Mesenchymal stem cell (in vitro differentiated cells and primary cell): ENCODE results near the gene DKC1.

Experiments used
- DNase-seq: peaks from one replicate; pipeline ENCODE4 v3.0.0-alpha.2; 2013
- H2AFZ ChIP-seq: one replicate; pipeline ENCODE4 v1.6.1; 2013; ENCODE audit warnings: low read depth, mild to moderate bottlenecking, control low read depth, inconsistent platforms, low read length, moderate library complexity
- H2AK5ac ChIP-seq: 2 replicates; pipeline ENCODE4 v1.6.1; 2013; ENCODE audit warnings: low read length, moderate library complexity, mild to moderate bottlenecking, inconsistent platforms; ENCODE audit not compliant: severe bottlenecking
- H2BK120ac ChIP-seq: one replicate; pipeline ENCODE4 v1.6.1; 2013; ENCODE audit warnings: low read depth, mild to moderate bottlenecking, inconsistent platforms, low read length, moderate library complexity
- H2BK12ac ChIP-seq, 2 experiments: one replicate each; pipeline ENCODE4 v1.6.1; 2013; ENCODE audit warnings: inconsistent platforms in 2 of 2, low read length in 2 of 2, mild to moderate bottlenecking in 2 of 2, moderate library complexity in 2 of 2, control low read depth in 1 of 2
- H2BK15ac ChIP-seq: one replicate; pipeline ENCODE4 v1.6.1; 2013; ENCODE audit warnings: mild to moderate bottlenecking, low read depth, inconsistent platforms; ENCODE audit not compliant: poor library complexity, severe bottlenecking
- H2BK5ac ChIP-seq: 2 replicates; pipeline ENCODE4 v1.6.1; 2013; ENCODE audit warnings: low read depth, mild to moderate bottlenecking, low read length, control low read depth, inconsistent platforms; ENCODE audit not compliant: poor library complexity, severe bottlenecking
- H3K14ac ChIP-seq, 2 experiments: one replicate each; pipeline ENCODE4 v1.6.1; 2013; ENCODE audit warnings: inconsistent platforms in 2 of 2, low read length in 2 of 2, control low read depth in 1 of 2, mild to moderate bottlenecking in 1 of 2, moderate library complexity in 1 of 2
- H3K18ac ChIP-seq, 2 experiments: one replicate each; pipeline ENCODE4 v1.6.1; 2013; ENCODE audit warnings: inconsistent platforms in 2 of 2, low read length in 2 of 2, control low read depth in 1 of 2, low read depth in 1 of 2, mild to moderate bottlenecking in 1 of 2
- H3K23ac ChIP-seq, 2 experiments: one replicate each; pipeline ENCODE4 v1.6.1; 2013; ENCODE audit warnings: inconsistent platforms in 2 of 2, low read length in 2 of 2, mild to moderate bottlenecking in 2 of 2, moderate library complexity in 2 of 2, control low read depth in 1 of 2
- H3K27ac ChIP-seq: 2 replicates; pipeline ENCODE4 v1.5.1; 2013; ENCODE audit warnings: mild to moderate bottlenecking, moderate library complexity, low read length, control low read depth, inconsistent platforms; ENCODE audit not compliant: poor library complexity, severe bottlenecking
- H3K27me3 ChIP-seq, 2 experiments: 2 replicates each; pipeline versions ENCODE4 v1.6.1 to v1.7.0; 2013; ENCODE audit warnings: low read length in 2 of 2, mild to moderate bottlenecking in 2 of 2, moderate library complexity in 2 of 2, control low read depth in 1 of 2, inconsistent platforms in 1 of 2; ENCODE audit not compliant: control insufficient read depth in 1 of 2, insufficient read depth in 1 of 2
- H3K36me3 ChIP-seq, 2 experiments: 2 replicates each; pipeline versions ENCODE4 v1.6.1 to v1.7.0; 2013; ENCODE audit warnings: low read length in 2 of 2, control low read depth in 1 of 2, inconsistent platforms in 1 of 2, low read depth in 1 of 2, mild to moderate bottlenecking in 1 of 2; ENCODE audit not compliant: insufficient read depth in 2 of 2, control insufficient read depth in 1 of 2
- H3K4ac ChIP-seq, 2 experiments: one replicate each; pipeline ENCODE4 v1.6.1; 2013; ENCODE audit warnings: inconsistent platforms in 2 of 2, low read length in 2 of 2, mild to moderate bottlenecking in 2 of 2, moderate library complexity in 2 of 2, control low read depth in 1 of 2, low read depth in 1 of 2
- H3K4me1 ChIP-seq: 2 replicates; pipeline ENCODE4 v1.6.1; 2013; ENCODE audit warnings: low read depth, low read length, control low read depth; ENCODE audit not compliant: control insufficient read depth, insufficient read depth
- H3K4me2 ChIP-seq: 2 replicates; pipeline ENCODE4 v1.6.1; 2013; ENCODE audit warnings: low read length, mild to moderate bottlenecking, inconsistent platforms; ENCODE audit not compliant: poor library complexity, severe bottlenecking
- H3K4me3 ChIP-seq, 2 experiments: 2 replicates each; pipeline versions ENCODE4 v1.5.1 to v1.7.0; 2013; ENCODE audit warnings: low read length in 2 of 2, mild to moderate bottlenecking in 2 of 2, control low read depth in 1 of 2, low read depth in 1 of 2; ENCODE audit not compliant: insufficient read depth in 1 of 2
- H3K79me1 ChIP-seq: replicated peaks from 2 replicates; pipeline ENCODE4 v1.6.1; 2013; ENCODE audit warnings: mild to moderate bottlenecking, control low read depth, low read length, inconsistent platforms; ENCODE audit not compliant: poor library complexity, severe bottlenecking
- H3K9ac ChIP-seq: 2 replicates; pipeline ENCODE4 v1.7.0; 2013; ENCODE audit warnings: mild to moderate bottlenecking, low read length, moderate library complexity
- H3K9me3 ChIP-seq: 2 replicates; pipeline ENCODE4 v1.7.0; 2013; ENCODE audit warnings: mild to moderate bottlenecking, low read length; ENCODE audit not compliant: control insufficient read depth
- H4K8ac ChIP-seq: one replicate; pipeline ENCODE4 v1.6.1; 2013; ENCODE audit warnings: inconsistent platforms, mild to moderate bottlenecking, low read length, moderate library complexity
- H4K91ac ChIP-seq: one replicate; pipeline ENCODE4 v1.6.1; 2013; ENCODE audit warnings: mild to moderate bottlenecking, low read length, inconsistent platforms
- WGBS: methylation state at CpG from one replicate; pipeline ENCODE4 v1.1.7; 2013; ENCODE audit warnings: mixed read lengths; 5-methylcytosine and 5-hydroxymethylcytosine counted together

DKC1 gene

GRCh38 chrX:154793084-154793795 is 30.6 kb downstream of the DKC1 start:
- H3K4me2 ChIP-seq, result no peak overlapping the region
- no peak overlapping the region for H2BK120ac ChIP-seq
- no peak overlapping the region for H2AFZ ChIP-seq
- H3K4me3 ChIP-seq, result no peak overlapping the region
- H3K27me3 ChIP-seq, result no peaks in the 10 kb centered on the region
- peaks cover 3% of the 10 kb centered on the region for H3K4me1 ChIP-seq
- no peak overlapping the region for H3K23ac ChIP-seq
- H2BK12ac ChIP-seq, result no peak overlapping the region
- 97% methylated on average over 6 of the region's 7 CpGs for WGBS
- H3K18ac ChIP-seq, result no peak overlapping the region
- H3K79me1 ChIP-seq, result no peaks in the 10 kb centered on the region
- no peak overlapping the region for H3K27ac ChIP-seq
- H4K8ac ChIP-seq, result no peak overlapping the region
- H2BK5ac ChIP-seq, result no peak overlapping the region
- H2BK15ac ChIP-seq, result no peak overlapping the region
- H2AK5ac ChIP-seq, result no peak overlapping the region
- DNase-seq, result no peak
- no peak overlapping the region for H3K4ac ChIP-seq
- no peak overlapping the region for H3K9ac ChIP-seq
- H4K91ac ChIP-seq, result no peak overlapping the region
- no peaks in the 10 kb centered on the region for H3K36me3 ChIP-seq
- no peak overlapping the region for H3K14ac ChIP-seq
- H3K9me3 ChIP-seq, result no peaks in the 10 kb centered on the region

DNA sequence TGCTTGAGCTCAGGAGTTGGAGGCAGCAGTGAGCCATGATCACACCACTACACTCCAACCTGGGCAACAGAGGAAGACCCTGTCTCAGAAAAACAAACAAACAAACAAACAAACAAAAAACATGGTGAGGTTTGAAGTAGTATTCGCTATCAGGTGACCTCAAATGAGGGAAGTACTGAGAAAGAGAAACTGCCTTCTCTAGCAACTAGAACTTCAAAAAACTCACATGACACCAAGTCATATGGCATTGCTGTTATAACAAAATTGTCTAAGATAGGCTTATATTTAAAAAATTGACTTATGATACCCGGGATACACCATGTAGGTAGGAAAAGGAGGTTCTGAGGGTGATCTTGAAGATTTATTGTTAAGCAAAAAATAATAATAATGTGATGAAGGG is 32.4 kb downstream of the DKC1 start:
- H2BK120ac ChIP-seq, result no peak overlapping the region
- H3K4ac ChIP-seq, result no peak overlapping the region
- H4K8ac ChIP-seq, result no peak overlapping the region
- no peak overlapping the region for H3K27ac ChIP-seq
- no peaks in the 10 kb centered on the region for H3K36me3 ChIP-seq
- no peaks in the 10 kb centered on the region for H3K79me1 ChIP-seq
- peaks cover 7% of the 10 kb centered on the region for H3K4me1 ChIP-seq
- H2AFZ ChIP-seq, result no peak overlapping the region
- no peak overlapping the region for H3K4me3 ChIP-seq
- no peak overlapping the region for H3K14ac ChIP-seq
- no peak overlapping the region for H4K91ac ChIP-seq
- H3K27me3 ChIP-seq, result no peaks in the 10 kb centered on the region
- H2BK5ac ChIP-seq, result no peak overlapping the region
- no peak overlapping the region for H3K23ac ChIP-seq
- H3K4me2 ChIP-seq, result no peak overlapping the region
- no peak overlapping the region for H3K18ac ChIP-seq
- H2AK5ac ChIP-seq, result no peak overlapping the region
- H3K9ac ChIP-seq, result no peak overlapping the region
- 100% methylated on average over 1 of the region's 2 CpGs for WGBS
- H2BK12ac ChIP-seq, result no peak overlapping the region
- no peak for DNase-seq
- no peak overlapping the region for H2BK15ac ChIP-seq
- no peaks in the 10 kb centered on the region for H3K9me3 ChIP-seq

DNA sequence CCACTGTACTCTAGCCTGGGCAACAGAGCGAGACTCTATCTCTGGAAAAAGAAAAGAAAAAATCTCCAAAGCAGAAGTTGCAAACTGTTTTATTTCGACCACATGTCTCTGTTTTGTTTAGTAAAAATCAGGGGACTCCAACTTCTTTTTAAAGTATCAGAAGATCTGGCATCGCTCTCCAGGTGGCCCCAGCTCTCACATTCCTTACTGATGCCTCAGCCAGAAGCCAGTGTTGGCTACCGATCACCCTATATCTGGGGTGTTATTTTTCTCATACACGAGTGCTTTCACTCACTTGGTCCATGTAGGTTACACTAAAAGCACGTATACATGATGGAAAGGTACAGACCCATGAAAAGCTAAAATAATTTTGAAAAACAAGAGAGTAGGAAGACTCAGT is 34.3 kb downstream of the DKC1 start:
- no peak overlapping the region for H3K9ac ChIP-seq
- H3K79me1 ChIP-seq, result peaks cover 1% of the 10 kb centered on the region
- no peak overlapping the region for H2BK15ac ChIP-seq
- no peak overlapping the region for H3K4me3 ChIP-seq
- H3K36me3 ChIP-seq, result no peaks in the 10 kb centered on the region
- WGBS, result 69% methylated on average over 2 of the region's 6 CpGs
- H3K4me1 ChIP-seq, result peaks cover 5% of the 10 kb centered on the region
- no peak overlapping the region for H3K14ac ChIP-seq
- no peak overlapping the region for H4K8ac ChIP-seq
- H3K18ac ChIP-seq, result no peak overlapping the region
- no peaks in the 10 kb centered on the region for H3K9me3 ChIP-seq
- no peak overlapping the region for H3K4ac ChIP-seq
- no peak overlapping the region for H2BK5ac ChIP-seq
- H2AK5ac ChIP-seq, result no peak overlapping the region
- H3K4me2 ChIP-seq, result no peak overlapping the region
- H2AFZ ChIP-seq, result no peak overlapping the region
- no peaks in the 10 kb centered on the region for H3K27me3 ChIP-seq
- no peak overlapping the region for H4K91ac ChIP-seq
- H3K23ac ChIP-seq, result no peak overlapping the region
- H2BK12ac ChIP-seq, result no peak overlapping the region
- DNase-seq, result peak; percentile 22
- H3K27ac ChIP-seq, result peak overlapping the region; percentile 51
- H2BK120ac ChIP-seq, result no peak overlapping the region

DNA sequence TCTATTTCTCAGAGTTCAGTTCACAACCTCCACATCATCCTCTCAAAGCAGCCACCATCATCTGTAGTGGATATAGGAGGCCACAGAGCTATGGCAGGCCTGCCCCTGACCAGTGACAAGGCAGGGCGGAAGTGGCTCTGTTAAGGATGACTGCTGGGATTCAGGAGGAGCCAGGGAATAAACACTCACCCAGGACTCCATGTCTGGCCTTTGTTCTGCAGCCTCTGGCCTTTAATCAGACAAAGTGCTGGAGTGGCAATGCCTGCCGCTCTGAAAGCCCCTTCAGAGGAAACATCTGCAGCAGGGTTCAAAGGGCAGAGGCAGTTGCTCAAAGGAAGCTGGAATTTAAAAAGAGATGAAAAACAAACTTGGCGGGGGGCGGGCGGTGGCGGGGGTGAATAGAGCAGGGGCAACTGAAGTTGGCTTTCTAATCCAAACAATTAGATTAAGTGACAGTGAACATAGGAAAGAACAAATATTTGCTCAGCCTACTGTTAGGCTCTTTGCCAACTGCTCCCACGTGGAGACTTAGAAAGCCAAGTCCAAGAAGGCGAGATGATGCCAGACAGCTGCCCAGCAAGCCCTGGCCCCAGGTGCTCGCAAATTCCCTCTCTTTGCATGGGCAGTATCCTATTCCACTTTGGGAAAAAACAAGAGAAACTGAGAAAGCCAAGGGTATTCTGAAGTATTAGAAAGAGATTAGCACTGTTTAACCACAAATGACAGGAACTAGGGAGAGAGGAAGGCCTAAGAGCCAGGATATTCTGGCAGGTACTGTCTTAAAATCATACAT is 37.1 kb downstream of the DKC1 start:
- H3K14ac ChIP-seq, result no peak overlapping the region
- peak overlapping the region in 1 of 2 experiments; percentile 15 for H3K4ac ChIP-seq

More for the DNA sequence above, 37.1 kb downstream of the DKC1 start:
- H2BK5ac ChIP-seq, result no peak overlapping the region
- no peaks in the 10 kb centered on the region for H3K36me3 ChIP-seq
- H2AK5ac ChIP-seq, result no peak overlapping the region
- DNase-seq, result peak; percentile 24
- peak overlapping the region; percentile 64 for H4K8ac ChIP-seq
- H3K4me2 ChIP-seq, result no peak overlapping the region
- no peak overlapping the region for H3K23ac ChIP-seq
- H2BK15ac ChIP-seq, result no peak overlapping the region
- H3K18ac ChIP-seq, result peak overlapping the region; percentile 43 to 48
- peaks cover 5% of the 10 kb centered on the region for H3K79me1 ChIP-seq
- H3K4me3 ChIP-seq, result no peak overlapping the region
- H4K91ac ChIP-seq, result peak overlapping the region; percentile 61
- H3K4me1 ChIP-seq, result peaks cover 7% of the 10 kb centered on the region
- no peak overlapping the region for H3K9ac ChIP-seq
- no peaks in the 10 kb centered on the region for H3K27me3 ChIP-seq
- peak overlapping the region in 1 of 2 experiments; percentile 72 for H2BK12ac ChIP-seq
- H3K9me3 ChIP-seq, result no peaks in the 10 kb centered on the region
- WGBS, result 23% methylated on average over 7 of the region's 9 CpGs
- H2BK120ac ChIP-seq, result no peak overlapping the region
- peak overlapping the region; percentile 73 for H3K27ac ChIP-seq
- H2AFZ ChIP-seq, result no peak overlapping the region
